Neural cell (in vitro differentiated cells): ENCODE measurements around the gene MAPT. TPM values are rescaled to one million over a fixed set of nuclear protein-coding genes. Genes with fewer than 3 reads are reported as not detected.

ENCODE experiments used
- H2AFZ ChIP-seq: fragments of 200-600, 300-800 bp; sonication (generic), shearing (Covaris generic); 2 replicates; pipeline ENCODE4 v1.6.0; 2014; ENCODE audit warnings: low read depth, mild to moderate bottlenecking, antibody characterized with exemption, low read length, moderate library complexity
- H3F3A ChIP-seq: fragments of 200-600 bp; shearing (Covaris generic); 2 replicates; pipeline ENCODE4 v1.6.1; 2016; ENCODE audit warnings: mild to moderate bottlenecking, moderate library complexity, mixed read lengths, antibody characterized with exemption, low read length; ENCODE audit not compliant: insufficient read depth, poor library complexity, severe bottlenecking
- H3K27ac ChIP-seq: fragments of 200-600, 300-800 bp; sonication (generic), shearing (Covaris generic); 2 replicates; pipeline ENCODE4 v1.5.1; 2014; ENCODE audit warnings: mild to moderate bottlenecking, low read length, moderate library complexity
- H3K27me3 ChIP-seq: fragments of 300-800, 200-600 bp; sonication (generic), shearing (Covaris generic); 2 replicates; pipeline ENCODE4 v1.6.0; 2014; ENCODE audit warnings: mild to moderate bottlenecking, low read depth, low read length, moderate library complexity; ENCODE audit not compliant: insufficient read depth
- H3K36me3 ChIP-seq: fragments of 300-800, 200-600 bp; sonication (generic), shearing (Covaris generic); 2 replicates; pipeline ENCODE4 v1.5.1; 2014; ENCODE audit warnings: mild to moderate bottlenecking, antibody characterized with exemption, low read length, moderate library complexity; ENCODE audit not compliant: insufficient read depth
- H3K4me2 ChIP-seq: fragments of 300-800, 200-600 bp; sonication (generic), shearing (Covaris generic); 2 replicates; pipeline ENCODE4 v1.6.0; 2014; ENCODE audit warnings: mild to moderate bottlenecking, low read length
- H3K4me3 ChIP-seq: fragments of 300-800, 200-600 bp; sonication (generic), shearing (Covaris generic); 2 replicates; pipeline ENCODE4 v1.5.1; 2014; ENCODE audit warnings: mild to moderate bottlenecking, low read length, moderate library complexity
- H3K79me2 ChIP-seq: fragments of 200-600 bp; shearing (Covaris generic); replicated peaks from 2 replicates; pipeline ENCODE4 v1.6.0; 2014; ENCODE audit warnings: mild to moderate bottlenecking, low read length, moderate library complexity; ENCODE audit not compliant: insufficient read depth
- H3K9ac ChIP-seq: fragments of 300-800, 200-600 bp; sonication (generic), shearing (Covaris generic); 2 replicates; pipeline ENCODE4 v1.6.1; 2016; ENCODE audit warnings: mild to moderate bottlenecking, low read length, mixed read lengths
- H3K9me2 ChIP-seq: fragments of 200-600 bp; shearing (Covaris generic); 2 replicates; pipeline ENCODE4 v1.6.1; 2016; ENCODE audit warnings: mild to moderate bottlenecking, low read length, mixed read lengths; ENCODE audit not compliant: insufficient read depth
- H3K9me3 ChIP-seq: fragments of 200-600, 300-800 bp; sonication (generic), shearing (Covaris generic); 2 replicates; pipeline ENCODE4 v1.6.1; 2016; ENCODE audit warnings: mild to moderate bottlenecking, mixed run types, low read length, moderate library complexity, mixed read lengths
- H4K20me1 ChIP-seq: fragments of 200-600 bp; shearing (Covaris generic); 2 replicates; pipeline ENCODE4 v1.6.1; 2016; ENCODE audit warnings: mild to moderate bottlenecking, mixed run types; ENCODE audit not compliant: insufficient read depth
- EP300 ChIP-seq: fragments of 450-650 bp; conservative IDR thresholded peaks from 2 replicates; pipeline ENCODE4 v1.6.1; 2014; ENCODE audit warnings: antibody characterized with exemption, mild to moderate bottlenecking, moderate library complexity; ENCODE audit not compliant: poor library complexity, severe bottlenecking
- EZH2 ChIP-seq: fragments of 200-600, 300-800 bp; shearing (Covaris generic), sonication (generic); IDR thresholded peaks from 2 replicates; pipeline ENCODE4 v1.6.1; 2014; ENCODE audit warnings: antibody characterized with exemption, low read length, borderline replicate concordance, mild to moderate bottlenecking; ENCODE audit not compliant: insufficient read depth, poor library complexity, severe bottlenecking
- MXI1 ChIP-seq: fragments of 450-650 bp; conservative IDR thresholded peaks from 2 replicates; pipeline ENCODE4 v1.6.1; 2014; ENCODE audit warnings: antibody characterized with exemption, mild to moderate bottlenecking; ENCODE audit not compliant: poor library complexity, severe bottlenecking
- POLR2AphosphoS5 ChIP-seq: IDR thresholded peaks from 2 replicates; pipeline ENCODE4 v1.6.1; 2012
- SMC3 ChIP-seq: fragments of 450-650 bp; conservative IDR thresholded peaks from 2 replicates; pipeline ENCODE4 v1.6.1; 2014; ENCODE audit warnings: antibody characterized with exemption, mild to moderate bottlenecking, moderate library complexity; ENCODE audit not compliant: poor library complexity
- TAF1 ChIP-seq: IDR thresholded peaks from 2 replicates; pipeline ENCODE4 v1.6.1; 2012; ENCODE audit warnings: low read depth
- polyA plus RNA-seq: library from polyadenylated mRNA; depleted of rRNA; stranded (reverse); fragments of >200 nt; gene quantifications from 2 replicates; pipeline ENCODE4 v1.2.3, GENCODE V29; 2014
- TF ChIP-seq, protein P1 (sequence below): fragments of 450-650 bp; IDR thresholded peaks from 2 replicates; pipeline ENCODE4 v1.5.1; 2014; ENCODE audit warnings: antibody characterized with exemption, mild to moderate bottlenecking, moderate library complexity; ENCODE audit not compliant: poor library complexity, severe bottlenecking

The MAPT gene
- polyA plus RNA-seq, 1 donor from 2014 or later: 94.5 TPM

- Histone ChIP-seq H4K20me1 (no peaks in the 10 kb centered on the region), H3K9me2 (no peaks in the 10 kb centered on the region), H3F3A (no peaks in the 10 kb centered on the region), H3K27ac (no peak overlapping the region), H3K36me3 (peaks cover 6% of the 10 kb centered on the region), H3K4me3 (no peak overlapping the region), H3K9ac (no peak overlapping the region), H3K9me3 (no peaks in the 10 kb centered on the region), H2AFZ (no peak overlapping the region), H3K79me2 (no peaks in the 10 kb centered on the region), H3K4me2 (no peak overlapping the region), H3K27me3 (no peaks in the 10 kb centered on the region)
- TF ChIP-seq POLR2AphosphoS5: no peak
Observed at GRCh38 chr17:45994987-45995386, 100.6 kb downstream of the MAPT start.

- H2AFZ ChIP-seq: no peak overlapping the region
- H3K27ac ChIP-seq: no peak overlapping the region
- no peak overlapping the region for H3K4me3 ChIP-seq
- no peak overlapping the region for H3K9ac ChIP-seq
- H4K20me1 ChIP-seq: no peaks in the 10 kb centered on the region
- no peaks in the 10 kb centered on the region for H3K79me2 ChIP-seq
- no peak overlapping the region for H3K4me2 ChIP-seq
- TF ChIP-seq, protein P1, sequence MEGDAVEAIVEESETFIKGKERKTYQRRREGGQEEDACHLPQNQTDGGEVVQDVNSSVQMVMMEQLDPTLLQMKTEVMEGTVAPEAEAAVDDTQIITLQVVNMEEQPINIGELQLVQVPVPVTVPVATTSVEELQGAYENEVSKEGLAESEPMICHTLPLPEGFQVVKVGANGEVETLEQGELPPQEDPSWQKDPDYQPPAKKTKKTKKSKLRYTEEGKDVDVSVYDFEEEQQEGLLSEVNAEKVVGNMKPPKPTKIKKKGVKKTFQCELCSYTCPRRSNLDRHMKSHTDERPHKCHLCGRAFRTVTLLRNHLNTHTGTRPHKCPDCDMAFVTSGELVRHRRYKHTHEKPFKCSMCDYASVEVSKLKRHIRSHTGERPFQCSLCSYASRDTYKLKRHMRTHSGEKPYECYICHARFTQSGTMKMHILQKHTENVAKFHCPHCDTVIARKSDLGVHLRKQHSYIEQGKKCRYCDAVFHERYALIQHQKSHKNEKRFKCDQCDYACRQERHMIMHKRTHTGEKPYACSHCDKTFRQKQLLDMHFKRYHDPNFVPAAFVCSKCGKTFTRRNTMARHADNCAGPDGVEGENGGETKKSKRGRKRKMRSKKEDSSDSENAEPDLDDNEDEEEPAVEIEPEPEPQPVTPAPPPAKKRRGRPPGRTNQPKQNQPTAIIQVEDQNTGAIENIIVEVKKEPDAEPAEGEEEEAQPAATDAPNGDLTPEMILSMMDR: no peak
- TF ChIP-seq EZH2 (no peak), MXI1 (no peak), POLR2AphosphoS5 (no peak)
- no peaks in the 10 kb centered on the region for H3F3A ChIP-seq
- H3K36me3 ChIP-seq: peaks cover 3% of the 10 kb centered on the region
- no peaks in the 10 kb centered on the region for H3K27me3 ChIP-seq
- no peaks in the 10 kb centered on the region for H3K9me2 ChIP-seq
- no peaks in the 10 kb centered on the region for H3K9me3 ChIP-seq
Observed at GRCh38 chr17:45995627-45996270, 101.4 kb downstream of the MAPT start.

DNA sequence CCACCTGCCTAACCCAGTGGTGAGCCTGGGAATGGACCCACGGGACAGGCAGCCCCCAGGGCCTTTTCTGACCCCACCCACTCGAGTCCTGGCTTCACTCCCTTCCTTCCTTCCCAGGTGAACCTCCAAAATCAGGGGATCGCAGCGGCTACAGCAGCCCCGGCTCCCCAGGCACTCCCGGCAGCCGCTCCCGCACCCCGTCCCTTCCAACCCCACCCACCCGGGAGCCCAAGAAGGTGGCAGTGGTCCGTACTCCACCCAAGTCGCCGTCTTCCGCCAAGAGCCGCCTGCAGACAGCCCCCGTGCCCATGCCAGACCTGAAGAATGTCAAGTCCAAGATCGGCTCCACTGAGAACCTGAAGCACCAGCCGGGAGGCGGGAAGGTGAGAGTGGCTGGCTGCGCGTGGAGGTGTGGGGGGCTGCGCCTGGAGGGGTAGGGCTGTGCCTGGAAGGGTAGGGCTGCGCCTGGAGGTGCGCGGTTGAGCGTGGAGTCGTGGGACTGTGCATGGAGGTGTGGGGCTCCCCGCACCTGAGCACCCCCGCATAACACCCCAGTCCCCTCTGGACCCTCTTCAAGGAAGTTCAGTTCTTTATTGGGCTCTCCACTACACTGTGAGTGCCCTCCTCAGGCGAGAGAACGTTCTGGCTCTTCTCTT is 102.1 kb downstream of the MAPT start:
- Histone ChIP-seq H3K4me3 (no peak overlapping the region), H3K79me2 (no peaks in the 10 kb centered on the region), H3K9ac (no peak overlapping the region), H3K36me3 (no peaks in the 10 kb centered on the region), H3K9me3 (no peaks in the 10 kb centered on the region), H4K20me1 (no peaks in the 10 kb centered on the region), H3K9me2 (no peaks in the 10 kb centered on the region), H3K4me2 (no peak overlapping the region), H3K27me3 (no peaks in the 10 kb centered on the region), H3F3A (no peaks in the 10 kb centered on the region), H2AFZ (no peak overlapping the region), H3K27ac (no peak overlapping the region)
- no peak for TF ChIP-seq SMC3
- TF ChIP-seq POLR2AphosphoS5: no peak
- TF ChIP-seq EP300: no peak
- no peak for TF ChIP-seq EZH2
- TF ChIP-seq TAF1: no peak
